ENCODE results near the gene CCDC85C. TPM values are rescaled to one million over a fixed set of nuclear protein-coding genes. Genes with fewer than 3 reads are reported as not detected.

Gene CCDC85C
- total RNA-seq, 2 experiments from 2014 or later, result 6.4 to 15.0 TPM

DNA sequence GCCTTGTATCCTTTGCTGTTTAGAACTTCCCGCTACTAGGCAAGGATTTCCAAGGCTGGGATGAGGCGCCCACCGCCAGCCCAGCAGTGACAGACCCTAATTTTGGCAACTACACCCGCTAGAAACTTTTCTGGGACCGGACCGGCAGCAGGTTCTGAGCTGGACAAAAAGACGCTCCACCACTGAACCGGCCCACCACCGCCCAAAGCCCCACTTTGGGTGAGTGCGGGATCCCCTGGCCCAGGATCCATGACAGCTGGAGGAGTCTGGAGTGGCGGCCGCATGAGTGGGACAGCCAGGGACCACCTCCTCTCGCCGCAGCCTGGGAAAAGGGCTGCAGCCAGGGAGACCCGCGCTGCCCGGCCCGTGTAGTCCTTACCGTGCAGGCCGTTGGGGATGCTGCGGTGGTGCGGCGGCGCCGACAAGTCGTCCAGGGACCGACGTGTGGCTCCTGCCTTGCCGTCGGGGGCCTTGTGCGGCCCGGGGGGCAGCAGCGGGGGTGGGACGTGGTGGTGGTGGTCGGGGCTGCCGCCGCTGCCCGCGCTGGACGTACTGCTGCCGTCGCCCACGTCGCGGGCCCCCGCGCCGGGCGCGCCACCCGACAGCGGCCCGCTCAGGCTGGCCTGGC is 1.1 kb downstream of the CCDC85C start:
- no peak for DNase-seq (ENCODE audit: low spot score)
- Histone ChIP-seq H4K20me1 (ENCODE audit: insufficient read depth, low read length) (no peaks in the 10 kb centered on the region), H3K9me2 (ENCODE audit: insufficient read depth, low read length) (no peaks in the 10 kb centered on the region), H3K4me2 (ENCODE audit: low read length) (peak overlapping the region; percentile 71), H3K4me3 (ENCODE audit: low read depth, low read length, poor library complexity, severe bottlenecking) (peak overlapping the region; percentile 56), H3K79me2 (ENCODE audit: insufficient read depth, low read depth, low read length) (no peaks in the 10 kb centered on the region), H3K9me3 (ENCODE audit: low read length) (no peaks in the 10 kb centered on the region), H3K4me1 (ENCODE audit: insufficient read depth, low read length, poor library complexity, severe bottlenecking) (peaks cover 27% of the 10 kb centered on the region), H3K27ac (ENCODE audit: low read depth, low read length, poor library complexity, severe bottlenecking) (no peak overlapping the region), H3K36me3 (ENCODE audit: insufficient read depth, low read length) (no peaks in the 10 kb centered on the region), H2AFZ (ENCODE audit: low read length) (no peak overlapping the region)
- intact Hi-C loops (cut with micrococcal nuclease; ENCODE audit: unreplicated experiment), result no loop called here
- ChIA-PET POLR2A (interaction anchor here (1.0 kb wide), 1 partner anchor 51 kb away, joined by 3 read pairs; no protein-coding TSS in a partner anchor), CTCF (ENCODE audit: unreplicated experiment) (no interaction called here)
- TF ChIP-seq CTCF (conservative IDR thresholded peaks at IDR 0.05; ENCODE audit: low read length) (no peak), EZH2phosphoT487 (IDR thresholded peaks at IDR 0.05; ENCODE audit: borderline replicate concordance, low read depth, low read length) (no peak)
- no TSS peak for BruUV-seq (replicated peaks)

GRCh38 chr14:99602054-99602787 is 1.8 kb downstream of the CCDC85C start:
- Histone ChIP-seq H3K27ac (ENCODE audit: low read depth, low read length, poor library complexity, severe bottlenecking) (no peak overlapping the region), H3K36me3 (ENCODE audit: insufficient read depth, low read length) (no peaks in the 10 kb centered on the region), H3K4me3 (ENCODE audit: low read depth, low read length, poor library complexity, severe bottlenecking) (peak overlapping the region; percentile 56), H3K79me2 (ENCODE audit: insufficient read depth, low read depth, low read length) (no peaks in the 10 kb centered on the region), H2AFZ (ENCODE audit: low read length) (no peak overlapping the region), H3K9me3 (ENCODE audit: low read length) (no peaks in the 10 kb centered on the region), H3K4me1 (ENCODE audit: insufficient read depth, low read length, poor library complexity, severe bottlenecking) (peaks cover 27% of the 10 kb centered on the region), H4K20me1 (ENCODE audit: insufficient read depth, low read length) (no peaks in the 10 kb centered on the region), H3K9me2 (ENCODE audit: insufficient read depth, low read length) (no peaks in the 10 kb centered on the region), H3K4me2 (ENCODE audit: low read length) (peak overlapping the region; percentile 71)
- DNase-seq (ENCODE audit: low spot score), result no peak
- ChIA-PET CTCF (ENCODE audit: unreplicated experiment) (no interaction called here), POLR2A (interaction anchor here (0.8 to 1.0 kb wide), 2 partner anchors 52 to 82 kb away, joined by 3 read pairs; partner anchors contain the start of gene CYP46A1)
- BruUV-seq (replicated peaks), result no TSS peak
- TF ChIP-seq CTCF (conservative IDR thresholded peaks at IDR 0.05; ENCODE audit: low read length), result no peak
- TF ChIP-seq EZH2phosphoT487 (IDR thresholded peaks at IDR 0.05; ENCODE audit: borderline replicate concordance, low read depth, low read length), result no peak
- intact Hi-C loops (cut with micrococcal nuclease; ENCODE audit: unreplicated experiment), result no loop called here

Measured in OCI-LY7 (cell line).